ENCODE measurements around the gene SNUPN. TPM values are rescaled to one million over a fixed set of nuclear protein-coding genes. Genes with fewer than 3 reads are reported as not detected.

Gene SNUPN
- total RNA-seq, 1 experiment from 2014 or later, result 27.9 TPM

DNA sequence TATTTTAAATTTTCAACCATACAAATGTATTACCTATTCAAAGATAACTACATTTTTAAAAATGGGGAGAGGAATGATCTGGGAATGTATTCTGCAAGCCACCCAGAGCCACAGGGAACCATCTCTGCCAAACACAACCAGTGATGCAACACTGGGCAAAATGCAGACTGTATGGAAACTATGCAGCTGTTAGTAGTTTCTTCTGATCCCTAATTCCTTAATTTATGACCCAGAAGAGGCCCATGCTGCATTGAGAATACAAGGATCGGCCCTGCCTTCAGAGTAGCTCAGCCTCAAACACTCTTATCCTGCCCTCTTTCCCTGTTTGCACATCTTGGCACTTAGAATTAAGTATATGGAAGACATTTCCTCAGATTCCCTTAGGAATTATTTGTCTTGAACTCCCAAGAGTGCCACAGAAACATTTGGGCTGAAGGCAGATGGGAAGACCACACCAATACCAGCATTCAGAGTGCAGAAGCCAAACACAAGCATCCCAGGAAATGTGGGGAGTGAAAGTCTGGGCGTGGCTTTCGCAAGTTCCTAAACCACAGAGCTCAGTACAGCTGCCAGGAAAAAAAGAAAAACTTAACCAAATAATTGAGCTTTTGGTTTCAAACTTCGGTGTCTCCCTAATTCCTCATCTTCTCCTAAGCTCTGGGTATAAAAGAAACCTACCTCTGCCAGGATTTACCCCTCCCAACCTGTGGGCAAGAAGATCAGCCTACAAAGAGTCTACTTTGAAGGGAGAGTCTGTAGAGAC lies 5.3 kb downstream of the SNUPN start:
- CTCF ChIA-PET, result interaction anchor here (0.6 to 1.6 kb wide), 3 partner anchors 66 to 121 kb away, joined by 3 to 4 read pairs (median 4); no protein-coding TSS in a partner anchor
- no peaks in the 10 kb centered on the region for H3K27me3 Mint-ChIP-seq (ENCODE audit: low read depth)

GRCh38 chr15:75616766-75617165 lies 8.8 kb downstream of the SNUPN start:
- Mint-ChIP-seq H3K27ac (no peak overlapping the region), H3K27me3 (ENCODE audit: low read depth) (no peaks in the 10 kb centered on the region), H3K9me3 (no peaks in the 10 kb centered on the region), H3K36me3 (peaks cover 56% of the 10 kb centered on the region), H3K4me3 (no peak overlapping the region), H3K4me1 (no peaks in the 10 kb centered on the region)
- ATAC-seq, result no peak
- CTCF ChIA-PET, result no interaction called here
- POLR2A ChIA-PET, result no interaction called here
- no peak for DNase-seq (ENCODE audit: low spot score)
- TF ChIP-seq ZNF512 (CRISPR knock-in tag; IDR thresholded peaks at IDR 0.05; ENCODE audit: borderline replicate concordance), result no peak
- no peak for TF ChIP-seq HMGA2 (CRISPR knock-in tag; IDR thresholded peaks at IDR 0.05)
- no peak for TF ChIP-seq ZNF671 (CRISPR knock-in tag; IDR thresholded peaks at IDR 0.05)
- TF ChIP-seq, protein P1, sequence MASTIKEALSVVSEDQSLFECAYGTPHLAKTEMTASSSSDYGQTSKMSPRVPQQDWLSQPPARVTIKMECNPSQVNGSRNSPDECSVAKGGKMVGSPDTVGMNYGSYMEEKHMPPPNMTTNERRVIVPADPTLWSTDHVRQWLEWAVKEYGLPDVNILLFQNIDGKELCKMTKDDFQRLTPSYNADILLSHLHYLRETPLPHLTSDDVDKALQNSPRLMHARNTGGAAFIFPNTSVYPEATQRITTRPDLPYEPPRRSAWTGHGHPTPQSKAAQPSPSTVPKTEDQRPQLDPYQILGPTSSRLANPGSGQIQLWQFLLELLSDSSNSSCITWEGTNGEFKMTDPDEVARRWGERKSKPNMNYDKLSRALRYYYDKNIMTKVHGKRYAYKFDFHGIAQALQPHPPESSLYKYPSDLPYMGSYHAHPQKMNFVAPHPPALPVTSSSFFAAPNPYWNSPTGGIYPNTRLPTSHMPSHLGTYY (CRISPR knock-in tag; IDR thresholded peaks at IDR 0.05), result no peak
- no peak for TF ChIP-seq ESRRA (CRISPR knock-in tag; IDR thresholded peaks at IDR 0.05; ENCODE audit: borderline replicate concordance)
- no peak for TF ChIP-seq FOXK1 (CRISPR knock-in tag; IDR thresholded peaks at IDR 0.05)
- no peak for TF ChIP-seq IRF2 (CRISPR knock-in tag; IDR thresholded peaks at IDR 0.05; ENCODE audit: borderline replicate concordance, low read depth)
- TF ChIP-seq TEAD4 (CRISPR knock-in tag; IDR thresholded peaks at IDR 0.05), result no peak
- no peak for TF ChIP-seq TEAD1 (CRISPR knock-in tag; IDR thresholded peaks at IDR 0.05)
- no peak for TF ChIP-seq GABPB1 (CRISPR knock-in tag; IDR thresholded peaks at IDR 0.05)
- TF ChIP-seq RORB (CRISPR knock-in tag; IDR thresholded peaks at IDR 0.05), result no peak

More for the DNA sequence above, 5.3 kb downstream of the SNUPN start:
- POLR2A ChIA-PET, result interaction anchor here (0.6 kb wide), 1 partner anchor 39 kb away, joined by 4 read pairs; no protein-coding TSS in a partner anchor
- TF ChIP-seq SMAD3 (CRISPR knock-in tag; IDR thresholded peaks at IDR 0.05; ENCODE audit: borderline replicate concordance), result no peak
- no peak for TF ChIP-seq ZNF423 (CRISPR knock-in tag; IDR thresholded peaks at IDR 0.05)
- no peak for TF ChIP-seq CREB1 (CRISPR knock-in tag; IDR thresholded peaks at IDR 0.05)
- no peak for TF ChIP-seq E2F4 (CRISPR knock-in tag; IDR thresholded peaks at IDR 0.05; ENCODE audit: borderline replicate concordance, low read depth)
- TF ChIP-seq ZNF512 (CRISPR knock-in tag; IDR thresholded peaks at IDR 0.05; ENCODE audit: borderline replicate concordance), result no peak
- TF ChIP-seq GTF2I (CRISPR knock-in tag; conservative IDR thresholded peaks at IDR 0.05), result no peak
- no peak for TF ChIP-seq ZBTB43 (CRISPR knock-in tag; IDR thresholded peaks at IDR 0.05)
- TF ChIP-seq, protein P2, sequence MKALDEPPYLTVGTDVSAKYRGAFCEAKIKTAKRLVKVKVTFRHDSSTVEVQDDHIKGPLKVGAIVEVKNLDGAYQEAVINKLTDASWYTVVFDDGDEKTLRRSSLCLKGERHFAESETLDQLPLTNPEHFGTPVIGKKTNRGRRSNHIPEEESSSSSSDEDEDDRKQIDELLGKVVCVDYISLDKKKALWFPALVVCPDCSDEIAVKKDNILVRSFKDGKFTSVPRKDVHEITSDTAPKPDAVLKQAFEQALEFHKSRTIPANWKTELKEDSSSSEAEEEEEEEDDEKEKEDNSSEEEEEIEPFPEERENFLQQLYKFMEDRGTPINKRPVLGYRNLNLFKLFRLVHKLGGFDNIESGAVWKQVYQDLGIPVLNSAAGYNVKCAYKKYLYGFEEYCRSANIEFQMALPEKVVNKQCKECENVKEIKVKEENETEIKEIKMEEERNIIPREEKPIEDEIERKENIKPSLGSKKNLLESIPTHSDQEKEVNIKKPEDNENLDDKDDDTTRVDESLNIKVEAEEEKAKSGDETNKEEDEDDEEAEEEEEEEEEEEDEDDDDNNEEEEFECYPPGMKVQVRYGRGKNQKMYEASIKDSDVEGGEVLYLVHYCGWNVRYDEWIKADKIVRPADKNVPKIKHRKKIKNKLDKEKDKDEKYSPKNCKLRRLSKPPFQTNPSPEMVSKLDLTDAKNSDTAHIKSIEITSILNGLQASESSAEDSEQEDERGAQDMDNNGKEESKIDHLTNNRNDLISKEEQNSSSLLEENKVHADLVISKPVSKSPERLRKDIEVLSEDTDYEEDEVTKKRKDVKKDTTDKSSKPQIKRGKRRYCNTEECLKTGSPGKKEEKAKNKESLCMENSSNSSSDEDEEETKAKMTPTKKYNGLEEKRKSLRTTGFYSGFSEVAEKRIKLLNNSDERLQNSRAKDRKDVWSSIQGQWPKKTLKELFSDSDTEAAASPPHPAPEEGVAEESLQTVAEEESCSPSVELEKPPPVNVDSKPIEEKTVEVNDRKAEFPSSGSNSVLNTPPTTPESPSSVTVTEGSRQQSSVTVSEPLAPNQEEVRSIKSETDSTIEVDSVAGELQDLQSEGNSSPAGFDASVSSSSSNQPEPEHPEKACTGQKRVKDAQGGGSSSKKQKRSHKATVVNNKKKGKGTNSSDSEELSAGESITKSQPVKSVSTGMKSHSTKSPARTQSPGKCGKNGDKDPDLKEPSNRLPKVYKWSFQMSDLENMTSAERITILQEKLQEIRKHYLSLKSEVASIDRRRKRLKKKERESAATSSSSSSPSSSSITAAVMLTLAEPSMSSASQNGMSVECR (CRISPR knock-in tag; IDR thresholded peaks at IDR 0.05; ENCODE audit: borderline replicate concordance), result no peak
- TF ChIP-seq NFYB (CRISPR knock-in tag; conservative IDR thresholded peaks at IDR 0.05; ENCODE audit: low read depth), result no peak
- H3K4me3 Mint-ChIP-seq, result no peak overlapping the region
- ATAC-seq, result no peak
- no peak overlapping the region for H3K27ac Mint-ChIP-seq
- H3K4me1 Mint-ChIP-seq, result no peaks in the 10 kb centered on the region
- no peaks in the 10 kb centered on the region for H3K9me3 Mint-ChIP-seq
- H3K36me3 Mint-ChIP-seq, result peaks cover 31% of the 10 kb centered on the region
- no peak for DNase-seq (ENCODE audit: low spot score)

Data from WTC11 (cell line).